Measurements from ENCODE around the gene GEMIN7.
"Not testable (repeated sequence)": the region's sequence is repeated elsewhere in the genome, so short reads cannot be mapped to it uniquely, and the experiment has no call there.

GEMIN7 gene

DNA sequence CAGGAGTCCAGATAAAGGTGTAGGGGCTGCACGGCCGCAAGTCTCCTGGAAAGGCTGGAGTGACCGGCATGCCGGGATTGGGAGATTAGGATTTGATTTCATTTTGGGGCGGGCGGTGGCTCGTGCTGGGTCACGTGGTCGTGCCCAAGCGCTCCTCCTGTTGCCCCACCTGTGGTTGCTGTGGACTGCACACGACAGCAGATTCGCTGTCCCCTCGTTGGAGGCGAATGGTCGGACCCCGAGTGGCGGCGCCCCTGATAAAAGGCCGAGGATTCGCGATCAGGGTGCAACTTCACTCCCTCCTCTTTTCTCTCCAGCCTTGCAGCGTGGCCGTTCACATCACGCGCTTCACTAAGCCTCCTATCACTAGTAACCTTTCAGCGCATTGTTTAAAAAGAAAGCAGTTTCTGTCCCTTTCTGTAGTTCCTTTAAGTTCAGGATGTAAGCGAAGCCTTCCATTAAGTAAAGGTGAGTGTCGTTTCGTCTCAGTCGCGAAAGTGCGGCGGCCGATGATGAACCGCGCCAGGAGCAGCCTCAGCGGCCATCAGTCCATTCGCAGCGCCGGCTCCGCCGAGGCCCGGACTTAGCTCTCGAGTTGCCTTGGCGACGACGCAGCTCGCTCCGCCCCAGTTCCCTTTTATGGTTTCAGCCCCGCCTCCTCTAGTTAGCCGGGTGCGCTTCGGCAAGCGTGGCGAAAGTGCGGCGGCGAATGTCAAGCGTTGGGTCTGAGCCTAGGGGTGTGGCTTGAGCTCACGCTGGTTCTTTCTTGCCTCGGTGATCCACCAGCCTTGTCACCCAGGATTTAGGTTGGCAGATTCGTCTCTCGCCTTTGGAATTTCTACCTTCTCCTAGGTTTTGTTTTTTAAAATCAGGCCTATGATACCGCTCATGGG, 12.2 kb downstream of the GEMIN7 start:
- DNase-seq: peak; percentile 89

- peak; percentile 83 for DNase-seq
These were observed 14.0 kb downstream of the GEMIN7 start, which contains the start of gene PPP1R37 for GRCh38 chr19:45092747-45093678. TSS of gene PPP1R37 (plus strand) at chr19:45093179. CDS start at chr19:45093326, 147 bp downstream.

GRCh38 chr19:45094137-45094536, 15.1 kb downstream of the GEMIN7 start:
- DNase-seq: no peak

GRCh38 chr19:45094707-45095106, 15.6 kb downstream of the GEMIN7 start:
- no peak for DNase-seq

DNA sequence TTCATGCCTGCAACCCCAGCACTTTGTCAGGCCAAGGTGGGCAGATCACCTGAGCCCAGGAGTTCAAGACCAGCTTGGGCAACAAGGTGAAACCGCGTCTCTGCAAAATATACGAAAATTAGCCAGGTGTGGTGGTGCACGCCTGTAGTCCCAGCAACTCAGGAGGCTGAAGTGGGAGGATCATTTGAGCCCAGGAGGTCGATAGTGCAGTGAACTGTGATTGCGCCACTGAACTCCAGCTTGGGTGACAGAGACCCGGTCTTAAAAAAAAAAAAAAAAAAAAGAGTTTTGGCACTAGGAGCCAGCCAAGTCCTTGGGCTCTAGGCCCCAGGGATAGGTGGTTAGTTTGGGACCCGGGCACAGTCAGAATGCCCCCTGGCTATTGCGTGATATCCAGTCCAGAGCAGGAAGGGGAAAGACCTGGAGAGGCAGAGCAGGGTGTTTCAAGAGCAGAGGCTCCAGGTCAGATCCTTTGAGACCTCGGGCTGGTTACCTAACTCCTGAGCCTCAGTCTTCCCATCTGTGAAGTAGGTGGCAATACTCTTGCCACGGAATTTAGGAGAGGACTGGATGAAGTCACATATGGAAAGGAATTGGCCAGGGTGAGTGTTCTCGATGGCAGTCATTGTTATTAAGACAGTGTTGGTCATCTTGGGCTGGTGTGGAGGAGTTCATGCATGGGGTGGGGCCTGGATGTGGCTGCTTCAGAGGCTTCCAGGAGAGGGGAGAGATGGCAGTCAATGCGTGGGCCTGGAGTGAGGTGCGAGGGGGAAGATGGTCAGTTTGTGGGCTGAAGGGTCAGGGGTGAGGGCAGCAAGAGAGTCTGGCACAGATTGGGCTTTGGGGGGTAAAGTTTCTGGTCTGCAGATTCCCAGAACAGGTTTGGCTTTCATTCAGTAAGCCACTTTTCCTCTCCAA, 16.7 kb downstream of the GEMIN7 start:
- no peak for DNase-seq

GRCh38 chr19:45096700-45097099, 17.6 kb downstream of the GEMIN7 start:
- DNase-seq: no peak

DNA sequence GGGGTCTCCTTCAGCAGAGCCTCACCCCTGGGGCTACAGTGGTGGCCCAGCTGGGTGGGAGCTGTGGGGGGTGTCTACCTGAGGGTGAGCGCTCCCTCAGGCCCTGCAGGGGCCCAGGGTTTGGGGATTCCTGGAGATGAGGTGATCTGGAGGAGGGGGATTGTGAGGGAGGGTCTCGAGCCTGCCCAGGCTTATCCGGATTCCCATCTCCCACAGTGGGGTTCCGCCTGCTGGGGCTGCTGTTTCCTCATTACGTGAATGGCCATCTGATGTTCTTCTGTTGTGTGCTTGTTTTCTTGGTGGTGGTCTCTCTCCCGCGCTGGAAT, 18.4 kb downstream of the GEMIN7 start:
- no peak for DNase-seq

- DNase-seq: no peak
These were observed 18.9 kb downstream of the GEMIN7 start for GRCh38 chr19:45097776-45098520.

DNA sequence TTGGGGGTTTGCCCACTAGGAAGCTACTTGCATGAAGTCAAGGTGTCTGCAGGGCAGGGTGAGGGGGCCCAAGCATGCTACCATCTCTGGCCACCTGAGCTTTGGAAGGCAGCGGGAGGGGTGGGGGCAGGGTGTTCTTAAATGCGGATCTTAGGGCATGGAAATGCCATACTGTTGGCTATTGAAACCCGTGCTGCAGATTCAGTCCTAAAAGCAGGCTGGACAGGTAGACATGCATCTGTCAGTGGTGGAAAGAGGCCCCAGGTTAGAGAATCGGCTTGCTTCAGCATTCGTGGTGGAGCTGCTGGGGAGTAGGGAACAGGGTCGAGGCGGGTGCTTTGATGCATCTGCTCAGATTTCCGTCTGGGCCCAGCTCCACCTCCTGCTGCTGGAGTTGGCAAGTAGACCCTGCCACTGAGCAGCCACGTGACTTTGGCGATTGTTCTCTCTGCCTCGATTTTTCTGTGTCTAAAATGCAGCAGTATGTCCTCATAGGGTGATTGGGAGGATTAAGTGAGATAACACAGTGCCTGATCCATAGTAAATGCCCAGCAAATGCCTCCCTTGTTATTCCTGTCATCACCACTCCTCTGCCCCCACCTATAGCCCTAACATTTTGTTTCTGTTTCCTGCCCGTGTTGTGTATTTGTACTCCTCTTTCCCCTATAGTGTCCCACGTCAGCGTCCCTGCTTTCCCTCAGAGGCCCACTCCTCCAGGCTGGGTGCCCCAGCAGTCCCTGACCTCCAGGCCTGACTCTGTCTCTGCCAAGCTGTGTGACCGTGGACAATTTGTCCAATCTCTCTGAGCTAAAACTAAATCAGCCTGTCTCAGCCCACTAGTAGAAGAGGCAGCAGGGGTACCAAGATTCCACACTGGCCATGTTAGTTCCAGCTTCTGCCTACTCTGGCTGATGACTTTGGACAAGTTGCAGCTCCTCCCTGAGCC, 19.7 kb downstream of the GEMIN7 start:
- no peak for DNase-seq

GRCh38 chr19:45099467-45100191, 20.6 kb downstream of the GEMIN7 start:
- no peak for DNase-seq

DNA sequence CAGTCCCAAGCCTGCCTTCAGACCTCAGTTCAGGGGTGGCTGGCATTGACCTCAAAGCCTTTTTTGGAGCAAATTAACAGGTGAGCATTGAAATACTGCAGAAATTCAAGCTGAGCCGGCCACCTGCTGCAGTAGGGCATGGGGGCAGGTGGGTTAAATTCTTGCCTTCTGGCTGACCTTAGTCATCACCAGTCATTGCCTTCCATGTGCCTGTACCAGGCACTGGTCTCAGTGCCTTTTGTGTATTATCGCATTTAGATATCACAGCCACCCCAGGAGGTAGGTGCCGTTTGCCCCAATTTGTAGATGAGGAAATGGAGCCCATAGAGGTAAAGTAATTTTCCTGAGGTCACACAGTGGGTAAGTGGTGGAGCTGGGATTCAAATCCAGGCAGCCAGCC, 21.1 kb downstream of the GEMIN7 start:
- DNase-seq: no peak

DNA sequence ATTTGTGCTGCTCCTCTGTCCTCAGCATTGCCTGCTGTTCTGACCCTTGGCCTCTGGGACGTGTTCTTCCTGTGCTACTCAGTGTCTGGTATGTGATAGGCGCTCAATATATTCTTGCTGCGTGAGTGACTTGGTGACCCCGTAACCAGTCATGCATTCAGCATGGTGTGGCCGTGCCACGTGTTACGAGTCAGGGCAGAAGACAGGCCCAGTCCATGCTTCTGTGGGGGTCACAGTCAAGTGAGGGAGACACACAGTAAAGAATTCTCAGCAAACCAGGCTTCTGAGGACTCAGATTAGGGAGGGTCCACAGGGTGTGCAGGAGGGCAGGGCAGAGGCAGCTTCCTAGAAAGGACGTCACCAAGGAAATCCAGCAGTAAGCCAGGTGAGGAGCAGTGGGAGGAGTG, 21.8 kb downstream of the GEMIN7 start:
- no peak for DNase-seq

DNA sequence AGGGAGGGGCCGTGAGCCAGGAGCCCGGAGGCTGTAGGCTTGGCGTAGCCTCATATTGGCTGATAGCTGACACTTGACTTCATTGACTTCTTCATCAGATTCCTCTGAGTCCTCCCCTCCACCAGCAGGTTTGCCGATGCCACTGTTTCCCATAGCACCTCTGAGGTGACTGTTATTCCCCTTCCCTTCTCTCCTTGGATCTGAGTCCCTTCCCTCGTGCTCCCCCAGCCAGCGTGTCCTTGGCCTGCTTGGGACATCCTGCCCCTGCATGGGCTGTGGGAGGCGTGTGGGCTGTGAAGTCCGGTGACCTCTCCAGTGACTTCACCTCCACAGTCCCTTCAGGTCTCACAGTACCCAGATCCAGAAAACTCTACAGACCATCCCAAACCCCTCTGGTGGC, 22.7 kb downstream of the GEMIN7 start:
- no peak for DNase-seq

DNA sequence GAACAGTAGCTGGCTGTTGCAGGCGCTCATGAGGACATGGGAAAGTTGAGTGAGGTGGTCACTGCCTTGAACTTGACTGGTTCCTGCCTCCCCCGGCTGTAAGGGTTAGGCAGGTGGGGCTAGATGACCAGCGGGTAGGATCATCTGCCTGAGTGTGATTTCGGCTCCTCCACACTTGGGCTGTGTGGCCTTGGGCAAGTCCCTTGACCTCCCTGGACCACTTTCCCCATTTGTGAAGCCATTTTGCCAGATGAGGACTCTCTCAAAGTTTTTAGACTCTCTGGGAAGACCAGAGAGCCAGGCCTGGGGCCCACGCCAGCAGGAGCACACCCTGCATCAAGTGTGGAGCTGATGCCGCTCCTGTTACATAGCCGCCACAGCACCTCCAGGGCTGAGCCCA, 23.4 kb downstream of the GEMIN7 start:
- no peak for DNase-seq

GRCh38 chr19:45103156-45103507, 24.1 kb downstream of the GEMIN7 start:
- DNase-seq: peak; percentile 33

DNA sequence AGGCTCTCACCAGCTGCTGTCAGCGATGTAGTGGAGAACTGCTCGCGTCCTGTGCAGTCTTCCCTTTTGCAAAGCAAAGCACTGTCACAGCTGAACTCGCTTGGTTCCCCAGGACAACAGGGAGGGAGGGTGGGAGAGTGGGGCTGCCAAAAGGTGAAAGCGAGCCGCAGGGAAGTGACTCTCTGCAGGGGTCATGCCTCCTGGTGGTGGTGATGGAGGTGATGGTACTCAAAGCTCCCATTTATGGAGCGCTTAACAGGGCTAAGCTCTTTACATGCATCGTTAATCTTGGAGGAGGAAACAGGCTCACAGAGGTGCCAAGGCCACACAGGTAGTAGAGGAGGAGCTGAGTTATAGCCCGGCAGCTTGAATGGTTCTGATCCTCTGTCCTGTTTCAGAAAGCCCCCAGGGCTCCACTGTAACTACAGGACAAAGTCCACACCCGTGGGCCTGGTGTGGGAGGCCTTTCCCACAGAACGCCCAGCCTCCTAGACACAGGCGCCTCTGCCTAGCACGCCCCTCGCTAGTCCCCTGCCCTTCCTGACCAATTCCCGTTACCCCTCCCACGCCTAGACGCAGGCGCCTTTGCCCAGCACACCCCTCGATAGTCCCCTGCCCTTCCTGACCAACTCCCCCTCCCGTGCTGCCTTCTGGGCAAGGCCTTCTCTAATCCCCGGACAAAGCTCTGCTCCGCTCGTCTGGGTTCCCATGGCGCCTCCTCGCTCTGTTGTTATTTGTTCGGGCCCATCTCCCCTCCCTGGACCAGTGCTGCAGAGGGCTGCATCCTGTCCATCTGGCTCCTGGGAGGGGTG, 24.7 kb downstream of the GEMIN7 start:
- DNase-seq: no peak

- peak; percentile 6 for DNase-seq
These were observed 25.7 kb downstream of the GEMIN7 start for GRCh38 chr19:45104658-45105349.

DNA sequence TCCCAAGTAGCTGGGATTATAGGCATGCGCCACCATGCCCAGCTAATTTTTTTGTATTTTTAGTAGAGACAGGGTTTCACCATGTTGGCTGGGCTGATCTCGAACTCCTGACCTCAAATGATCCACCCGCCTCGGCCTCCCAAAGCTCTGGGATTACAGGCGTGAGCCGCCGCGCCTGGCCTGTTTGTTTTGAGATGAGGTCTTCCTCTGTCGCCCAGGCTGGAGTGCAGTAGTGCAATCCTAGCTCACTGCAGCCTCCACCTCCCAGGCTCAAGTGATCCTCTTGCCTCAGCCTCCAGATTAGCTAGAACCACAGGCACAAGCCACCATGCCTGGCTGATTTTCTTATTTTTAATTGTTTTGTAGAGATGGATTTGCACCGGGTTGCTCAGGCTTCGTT, 27.3 kb downstream of the GEMIN7 start:
- DNase-seq: not testable (repeated sequence)

Measured in activated effector memory CD4-positive, alpha-beta T cell treated with Interleukin-2 at 50 U/mL for 16 hours (primary cell).